NCI-H128 (cell line): ENCODE results near the gene HOXD13.

Source experiments
- DNase-seq: peaks from one replicate; lab custom pipeline; 2025; ENCODE audit not compliant: unreplicated experiment; lab: John Stamatoyannopoulos, UW

Gene HOXD13

DNA sequence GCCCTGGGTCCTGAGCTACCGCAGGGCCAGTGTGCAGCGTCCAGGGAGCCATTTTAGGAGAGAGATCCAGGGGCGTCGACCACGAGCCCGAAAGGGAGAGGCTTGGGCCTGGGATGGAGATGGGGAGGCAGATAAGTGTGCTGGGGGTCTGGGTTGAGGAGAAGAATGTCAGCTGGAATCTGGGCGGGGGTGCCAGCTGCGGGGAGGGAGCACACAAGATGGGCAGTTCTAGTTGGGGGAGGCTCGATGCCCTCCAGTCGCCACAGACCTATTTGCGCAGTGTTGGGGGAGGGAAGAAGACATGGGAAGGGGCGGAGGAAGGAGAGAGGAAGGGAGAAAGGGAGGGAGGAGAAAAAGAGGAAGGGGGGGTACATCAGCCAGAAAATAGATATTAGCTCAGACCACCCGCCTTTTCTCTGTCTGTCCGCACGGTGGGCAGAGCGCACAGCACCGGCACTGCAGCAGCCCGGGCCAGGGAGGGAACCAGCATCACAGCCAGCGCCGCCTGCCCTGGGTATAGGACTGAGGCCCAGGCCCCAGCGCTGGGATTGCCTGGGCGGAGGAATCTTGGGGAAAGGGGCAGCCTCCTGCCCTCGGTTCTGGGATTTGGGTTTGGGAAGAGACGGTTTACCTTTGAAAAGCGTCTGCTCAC lies 12.7 kb downstream of the HOXD13 start:
- no peak for DNase-seq

- no peak for DNase-seq
These were observed 13.4 kb downstream of the HOXD13 start for GRCh38 chr2:176105730-176106580.

- DNase-seq = peak; percentile 62
These were observed 14.3 kb downstream of the HOXD13 start, which contains the start of gene HOXD11 for GRCh38 chr2:176106581-176107539. TSS of gene HOXD11 (plus strand) at chr2:176107280. CDS start at chr2:176107356, 76 bp downstream.

GRCh38 chr2:176107731-176108181 lies 15.2 kb downstream of the HOXD13 start:
- DNase-seq = no peak

DNA sequence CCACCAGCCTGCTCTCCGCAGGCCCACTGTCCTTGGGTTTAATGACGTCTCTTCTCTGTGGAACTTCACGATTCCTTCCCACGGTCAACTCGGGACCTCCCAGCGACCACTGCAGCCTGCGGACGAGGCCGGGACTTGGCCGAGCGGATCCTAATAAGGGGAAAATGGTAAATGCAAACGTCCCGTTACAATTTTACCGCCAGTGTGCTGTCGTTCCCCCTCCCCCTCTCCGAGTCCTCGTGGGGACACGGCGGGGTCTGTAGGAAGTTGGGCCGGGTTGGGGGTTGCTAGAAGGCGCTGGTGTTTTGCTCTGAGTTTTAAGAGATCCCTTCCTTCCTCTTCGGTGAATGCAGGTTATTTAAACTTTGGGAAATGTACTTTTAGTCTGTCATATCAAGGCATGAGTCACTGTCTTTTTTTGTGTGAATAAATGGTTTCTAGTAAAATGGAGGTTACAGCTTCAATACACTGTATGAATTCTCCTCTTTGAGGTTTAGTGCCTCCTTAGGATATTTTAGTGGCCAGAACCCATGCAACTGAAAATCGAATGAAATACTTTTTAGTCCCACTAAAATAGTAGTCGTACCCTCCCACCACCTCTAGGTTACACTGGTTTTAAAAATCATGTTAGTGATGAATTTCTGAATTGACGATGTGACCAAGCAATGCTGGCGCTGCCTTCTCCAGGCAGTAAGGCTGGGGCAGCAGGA lies 16.8 kb downstream of the HOXD13 start:
- no peak for DNase-seq

- no peak for DNase-seq
These were observed 17.4 kb downstream of the HOXD13 start for GRCh38 chr2:176109946-176110345.

GRCh38 chr2:176110415-176111308 lies 18.1 kb downstream of the HOXD13 start:
- DNase-seq = no peak

GRCh38 chr2:176111309-176111663 lies 18.8 kb downstream of the HOXD13 start:
- peak; percentile 71 for DNase-seq

DNA sequence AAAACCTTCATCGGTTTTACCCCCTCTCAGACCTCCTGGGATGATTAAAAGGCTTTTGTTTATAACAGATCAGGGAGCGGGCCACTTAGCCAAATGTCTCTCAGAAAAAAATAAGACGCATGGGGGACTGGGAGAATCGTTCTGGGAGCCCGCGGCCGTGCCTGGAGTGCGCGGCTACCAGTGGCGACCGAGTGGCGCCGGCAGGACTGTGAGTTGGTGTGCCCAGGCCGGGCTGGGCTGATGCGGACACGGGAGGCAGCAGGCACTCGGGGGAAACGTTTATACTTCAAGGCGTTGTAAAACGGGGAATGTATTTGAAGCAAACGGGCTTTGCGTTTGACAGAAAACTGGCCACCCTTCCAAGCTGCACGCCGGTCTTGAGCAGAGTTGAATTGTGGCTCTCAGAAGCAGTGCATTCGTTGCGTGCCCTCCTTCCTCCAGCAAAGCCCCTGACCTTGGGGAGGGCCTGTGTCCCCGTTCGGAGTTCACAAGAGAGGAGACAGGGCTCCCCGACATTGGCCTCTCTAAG lies 19.4 kb downstream of the HOXD13 start:
- DNase-seq = no peak

GRCh38 chr2:176112375-176113302 lies 20.1 kb downstream of the HOXD13 start:
- DNase-seq = no peak

GRCh38 chr2:176114120-176114929 lies 21.8 kb downstream of the HOXD13 start:
- DNase-seq = no peak

GRCh38 chr2:176114930-176115625 lies 22.6 kb downstream of the HOXD13 start:
- DNase-seq = no peak

DNA sequence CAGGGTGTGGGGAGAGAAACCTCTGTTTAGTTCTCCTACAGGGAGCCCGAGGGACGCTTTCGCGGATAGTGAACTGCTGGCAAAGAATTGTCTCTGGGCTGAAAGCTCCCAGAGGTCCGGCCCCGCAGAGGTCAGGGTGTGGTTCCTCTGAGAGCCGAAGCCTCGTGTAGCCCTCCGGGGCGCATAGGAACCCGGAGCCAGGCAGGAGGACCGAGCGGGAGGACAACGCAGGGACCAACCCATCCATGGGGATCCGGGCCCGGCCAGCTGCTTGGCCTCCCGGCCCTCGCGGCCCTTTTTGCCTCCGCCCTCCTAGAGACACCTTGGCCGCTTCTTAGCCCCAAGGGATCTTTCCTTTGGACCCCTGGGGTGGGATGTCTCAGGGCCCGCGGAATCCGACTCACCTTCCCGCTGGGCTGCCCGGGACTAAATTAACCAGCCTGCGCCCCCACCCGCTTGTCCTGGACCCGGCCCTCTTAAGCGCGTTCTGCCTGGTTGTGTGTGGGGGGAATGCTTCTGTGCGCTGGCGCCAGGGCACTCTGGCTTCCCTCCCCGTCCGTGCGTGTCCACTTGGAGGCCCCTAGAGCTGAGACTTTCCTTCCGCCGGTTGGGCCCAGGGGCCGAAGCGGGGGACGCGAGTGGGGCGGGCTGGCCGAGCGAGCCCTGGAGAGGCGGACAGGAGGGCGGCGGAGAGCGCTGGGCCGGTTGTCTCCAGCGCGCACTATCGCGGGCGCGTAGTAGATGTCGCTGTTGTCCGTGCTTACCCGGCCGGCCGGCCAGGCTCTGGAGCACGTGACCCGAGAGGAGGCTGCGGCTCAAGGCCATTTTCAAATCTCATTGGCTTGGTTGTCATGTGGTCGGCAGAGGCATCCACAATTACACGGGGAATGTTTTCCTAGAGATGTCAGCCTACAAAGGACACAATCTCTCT lies 23.6 kb downstream of the HOXD13 start, which contains the start of gene HOXD10:
Gene HOXD10, plus strand, starts transcription at position 896 of the 931 bp plus-strand sequence. CDS start 56 bp downstream, outside the sequence.
- no peak for DNase-seq

- DNase-seq = no peak
These were observed 24.8 kb downstream of the HOXD13 start for GRCh38 chr2:176117162-176117822.

DNA sequence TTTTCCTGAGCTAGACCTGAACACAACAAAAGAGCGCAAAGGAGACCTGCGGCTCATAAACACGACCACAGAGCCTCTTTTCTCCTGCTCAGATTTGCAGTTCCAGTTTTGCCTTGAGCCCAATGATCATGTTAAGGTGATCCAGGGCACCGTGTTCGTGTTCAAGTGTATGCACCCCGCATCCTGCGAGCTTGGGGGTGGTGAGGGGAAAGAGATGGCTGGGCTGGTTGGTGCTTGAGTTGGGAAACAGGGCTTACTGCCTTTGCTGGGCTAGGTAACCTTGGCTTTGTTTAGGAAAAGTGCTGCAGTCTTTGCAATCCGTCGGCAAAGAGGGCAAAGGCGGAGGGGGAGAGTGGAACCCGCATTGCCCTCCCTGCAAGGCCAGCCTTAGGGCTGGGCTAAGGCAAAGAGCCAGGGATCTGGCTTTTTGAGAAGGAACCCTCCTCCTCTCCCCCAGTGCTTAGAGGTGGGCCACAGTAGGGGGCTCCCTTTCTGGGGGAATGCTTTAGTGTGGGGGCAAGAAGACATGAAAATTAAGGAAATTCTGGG lies 25.4 kb downstream of the HOXD13 start:
- DNase-seq = no peak
